IPS-15b (cell line): ENCODE measurements around the gene CRIP1.

Experiments
- H3K27me3 ChIP-seq: one replicate; pipeline ENCODE4 v1.6.1; 2013; ENCODE audit warnings: low read length; ENCODE audit not compliant: control insufficient read depth, insufficient read depth
- H3K36me3 ChIP-seq: one replicate; pipeline ENCODE4 v1.6.1; 2013; ENCODE audit warnings: low read length; ENCODE audit not compliant: control insufficient read depth, insufficient read depth
- H3K4me1 ChIP-seq: one replicate; pipeline ENCODE4 v1.6.1; 2013; ENCODE audit warnings: mild to moderate bottlenecking, low read length; ENCODE audit not compliant: control insufficient read depth, insufficient read depth
- H3K4me3 ChIP-seq: one replicate; pipeline ENCODE4 v1.5.1; 2013; ENCODE audit warnings: low read depth, low read length
- H3K9ac ChIP-seq: one replicate; pipeline ENCODE4 v1.6.1; 2013; ENCODE audit warnings: low read depth, mild to moderate bottlenecking, low read length
- H3K9me3 ChIP-seq: one replicate; pipeline ENCODE4 v1.6.1; 2013; ENCODE audit warnings: mild to moderate bottlenecking, low read length; ENCODE audit not compliant: control insufficient read depth, insufficient read depth

CRIP1 gene

DNA sequence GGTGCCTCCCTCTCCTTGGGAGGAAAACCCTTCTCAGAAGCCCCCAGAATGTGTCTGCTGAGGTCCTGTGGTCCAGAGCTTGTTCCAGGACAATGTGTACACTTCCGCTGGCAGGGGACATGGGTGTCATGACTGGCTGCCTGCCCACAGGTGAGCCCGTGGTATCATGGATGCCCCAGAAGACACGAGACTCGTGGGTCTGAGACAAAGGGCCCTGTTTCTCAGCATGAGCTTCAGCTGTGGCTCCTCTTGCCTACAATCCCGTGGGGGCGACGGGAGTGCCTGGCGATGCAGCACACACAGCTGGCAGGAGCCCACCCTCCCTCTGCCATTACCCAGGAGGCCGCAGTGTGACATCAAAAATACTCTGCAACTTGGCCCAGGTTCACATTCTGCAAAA is 46.7 kb downstream of the CRIP1 start:
- Histone ChIP-seq H3K9ac (no peak overlapping the region), H3K9me3 (no peaks in the 10 kb centered on the region), H3K4me1 (no peaks in the 10 kb centered on the region), H3K4me3 (no peak overlapping the region), H3K27me3 (peaks cover 2% of the 10 kb centered on the region), H3K36me3 (no peaks in the 10 kb centered on the region)

GRCh38 chr14:105533811-105534498 is 47.3 kb downstream of the CRIP1 start:
- no peaks in the 10 kb centered on the region for H3K36me3 ChIP-seq
- H3K4me3 ChIP-seq: no peak overlapping the region
- H3K27me3 ChIP-seq: no peaks in the 10 kb centered on the region
- no peak overlapping the region for H3K9ac ChIP-seq
- no peaks in the 10 kb centered on the region for H3K9me3 ChIP-seq
- H3K4me1 ChIP-seq: no peaks in the 10 kb centered on the region

DNA sequence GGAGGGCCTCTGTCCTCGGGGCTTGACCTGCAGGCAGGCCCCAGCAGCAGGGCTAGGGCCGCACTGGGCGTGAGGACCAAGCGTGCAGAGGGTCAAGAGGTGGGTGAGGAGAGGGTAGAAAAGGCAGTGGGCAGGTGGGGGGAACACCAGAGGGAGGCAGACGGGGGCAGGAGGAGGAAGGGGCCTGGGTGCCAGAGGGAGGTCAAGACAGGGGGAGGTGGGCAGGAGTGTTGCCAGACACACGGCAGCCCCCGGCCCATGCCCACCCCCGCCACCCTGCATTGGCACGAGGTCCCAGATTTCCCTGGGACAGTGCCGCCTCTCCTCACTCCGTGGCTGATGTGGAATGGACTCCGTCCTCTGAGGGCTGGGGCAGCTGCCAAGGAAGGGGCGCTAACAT is 47.9 kb downstream of the CRIP1 start:
- H3K27me3 ChIP-seq: no peaks in the 10 kb centered on the region
- H3K4me1 ChIP-seq: no peaks in the 10 kb centered on the region
- H3K4me3 ChIP-seq: no peak overlapping the region
- no peaks in the 10 kb centered on the region for H3K9me3 ChIP-seq
- no peak overlapping the region for H3K9ac ChIP-seq
- no peaks in the 10 kb centered on the region for H3K36me3 ChIP-seq

DNA sequence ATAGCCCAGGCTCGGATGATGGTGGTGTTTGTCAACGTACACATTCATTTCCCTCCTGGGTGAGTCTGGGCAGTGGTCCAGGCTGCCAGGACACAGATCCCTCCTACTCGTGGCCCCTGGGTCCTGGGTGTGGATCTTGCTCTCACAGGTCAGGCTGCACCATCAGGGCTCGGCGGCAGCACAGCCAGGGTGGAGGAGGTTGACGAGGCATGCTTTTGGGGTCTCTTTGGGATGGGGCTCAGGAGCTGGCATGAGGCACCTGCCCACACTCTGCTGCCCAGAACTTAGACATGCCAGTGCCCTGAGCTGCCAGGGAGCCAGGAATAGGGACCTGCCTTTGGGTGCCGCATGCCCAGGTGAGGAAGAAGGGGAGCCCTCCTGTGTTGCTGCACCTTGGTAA is 49.4 kb downstream of the CRIP1 start:
- Histone ChIP-seq H3K4me1 (no peaks in the 10 kb centered on the region), H3K9me3 (no peaks in the 10 kb centered on the region), H3K36me3 (peaks cover under 1% of the 10 kb centered on the region), H3K27me3 (no peaks in the 10 kb centered on the region), H3K4me3 (no peak overlapping the region), H3K9ac (no peak overlapping the region)

DNA sequence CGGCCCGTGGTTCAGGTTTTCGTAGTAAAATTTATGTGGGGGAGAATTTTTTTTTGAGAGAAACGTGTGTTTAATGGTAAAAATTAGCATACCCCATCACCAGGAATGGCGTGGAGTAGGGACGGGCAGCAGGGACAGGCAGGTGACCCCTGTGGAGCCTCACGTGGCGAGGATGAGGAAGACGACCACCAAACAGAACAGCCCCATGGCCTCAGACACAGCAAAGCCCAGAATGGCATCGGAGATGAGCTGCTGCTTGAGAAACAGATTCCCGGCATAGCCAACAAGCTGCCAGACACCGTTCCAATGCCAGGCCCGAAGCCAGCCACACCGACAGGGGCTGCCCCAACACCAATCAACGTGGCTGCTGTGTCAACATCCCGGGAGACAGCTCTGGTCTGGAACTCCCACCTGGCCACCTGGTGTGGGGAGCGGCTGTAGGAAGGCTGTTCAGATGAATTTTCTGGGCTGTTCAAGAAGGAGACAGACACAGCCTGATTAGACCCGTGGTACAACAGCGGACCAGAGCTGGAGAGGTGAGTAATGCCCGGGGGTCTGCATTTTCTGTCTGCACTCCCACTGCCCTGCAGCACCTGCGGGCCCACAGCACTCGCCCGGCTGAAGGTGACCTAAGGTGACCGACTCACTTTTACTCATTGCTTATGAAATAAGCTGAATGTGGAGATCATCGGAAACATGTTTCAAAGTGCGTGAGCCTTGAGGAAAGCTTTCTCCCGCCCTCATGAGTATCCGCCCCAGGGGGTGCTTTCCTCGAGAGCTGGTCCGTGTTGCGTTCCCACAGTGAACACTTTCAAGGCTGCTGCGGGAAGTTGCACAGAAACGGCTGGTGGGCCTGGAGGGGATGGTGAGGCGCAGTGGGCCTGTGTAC is 50.2 kb downstream of the CRIP1 start:
- H3K27me3 ChIP-seq: no peaks in the 10 kb centered on the region
- no peaks in the 10 kb centered on the region for H3K9me3 ChIP-seq
- peaks cover 3% of the 10 kb centered on the region for H3K36me3 ChIP-seq
- H3K4me1 ChIP-seq: no peaks in the 10 kb centered on the region
- H3K9ac ChIP-seq: no peak overlapping the region
- no peak overlapping the region for H3K4me3 ChIP-seq

- no peaks in the 10 kb centered on the region for H3K4me1 ChIP-seq
- H3K9me3 ChIP-seq: no peaks in the 10 kb centered on the region
- no peak overlapping the region for H3K9ac ChIP-seq
- H3K36me3 ChIP-seq: peaks cover 3% of the 10 kb centered on the region
- H3K27me3 ChIP-seq: no peaks in the 10 kb centered on the region
- H3K4me3 ChIP-seq: no peak overlapping the region
Measured at GRCh38 chr14:105537580-105538474, 51.1 kb downstream of the CRIP1 start.
